ENCODE data around the gene TDG.

Gene TDG

DNA sequence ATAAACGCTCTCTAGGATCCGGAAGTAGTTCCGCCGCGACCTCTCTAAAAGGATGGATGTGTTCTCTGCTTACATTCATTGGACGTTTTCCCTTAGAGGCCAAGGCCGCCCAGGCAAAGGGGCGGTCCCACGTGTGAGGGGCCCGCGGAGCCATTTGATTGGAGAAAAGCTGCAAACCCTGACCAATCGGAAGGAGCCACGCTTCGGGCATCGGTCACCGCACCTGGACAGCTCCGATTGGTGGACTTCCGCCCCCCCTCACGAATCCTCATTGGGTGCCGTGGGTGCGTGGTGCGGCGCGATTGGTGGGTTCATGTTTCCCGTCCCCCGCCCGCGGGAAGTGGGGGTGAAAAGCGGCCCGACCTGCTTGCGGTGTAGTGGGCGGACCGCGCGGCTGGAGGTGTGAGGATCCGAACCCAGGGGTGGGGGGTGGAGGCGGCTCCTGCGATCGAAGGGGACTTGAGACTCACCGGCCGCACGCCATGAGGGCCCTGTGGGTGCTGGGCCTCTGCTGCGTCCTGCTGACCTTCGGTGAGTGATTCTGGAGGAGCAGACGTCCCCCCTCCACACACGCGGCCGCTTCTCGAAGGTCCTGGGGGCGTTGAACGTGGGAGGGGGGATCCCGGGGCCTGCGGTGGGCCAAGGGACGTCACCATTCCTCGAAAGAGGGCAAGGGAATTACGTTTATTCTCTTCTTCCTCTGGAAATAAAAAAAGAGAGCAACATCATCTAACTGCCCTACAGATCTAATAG, 35.5 kb upstream of the TDG start, which contains the start of gene HSP90B1:
Gene HSP90B1 (plus strand): TSS at position 377 of the 753 bp plus-strand sequence. CDS start 106 bp downstream, at position 483.
- peak; percentile 99 for DNase-seq (ENCODE audit: extremely low read depth, low read depth)
- peak within 1 kb of the TSS; percentile 88 for H3K4me3 ChIP-seq (replicated peaks; ENCODE audit: low read depth, low read length)
- TF ChIP-seq, protein P1, sequence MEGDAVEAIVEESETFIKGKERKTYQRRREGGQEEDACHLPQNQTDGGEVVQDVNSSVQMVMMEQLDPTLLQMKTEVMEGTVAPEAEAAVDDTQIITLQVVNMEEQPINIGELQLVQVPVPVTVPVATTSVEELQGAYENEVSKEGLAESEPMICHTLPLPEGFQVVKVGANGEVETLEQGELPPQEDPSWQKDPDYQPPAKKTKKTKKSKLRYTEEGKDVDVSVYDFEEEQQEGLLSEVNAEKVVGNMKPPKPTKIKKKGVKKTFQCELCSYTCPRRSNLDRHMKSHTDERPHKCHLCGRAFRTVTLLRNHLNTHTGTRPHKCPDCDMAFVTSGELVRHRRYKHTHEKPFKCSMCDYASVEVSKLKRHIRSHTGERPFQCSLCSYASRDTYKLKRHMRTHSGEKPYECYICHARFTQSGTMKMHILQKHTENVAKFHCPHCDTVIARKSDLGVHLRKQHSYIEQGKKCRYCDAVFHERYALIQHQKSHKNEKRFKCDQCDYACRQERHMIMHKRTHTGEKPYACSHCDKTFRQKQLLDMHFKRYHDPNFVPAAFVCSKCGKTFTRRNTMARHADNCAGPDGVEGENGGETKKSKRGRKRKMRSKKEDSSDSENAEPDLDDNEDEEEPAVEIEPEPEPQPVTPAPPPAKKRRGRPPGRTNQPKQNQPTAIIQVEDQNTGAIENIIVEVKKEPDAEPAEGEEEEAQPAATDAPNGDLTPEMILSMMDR (IDR thresholded peaks at IDR 0.05; ENCODE audit: low read depth, low read length, missing control alignments) = no peak

DNA sequence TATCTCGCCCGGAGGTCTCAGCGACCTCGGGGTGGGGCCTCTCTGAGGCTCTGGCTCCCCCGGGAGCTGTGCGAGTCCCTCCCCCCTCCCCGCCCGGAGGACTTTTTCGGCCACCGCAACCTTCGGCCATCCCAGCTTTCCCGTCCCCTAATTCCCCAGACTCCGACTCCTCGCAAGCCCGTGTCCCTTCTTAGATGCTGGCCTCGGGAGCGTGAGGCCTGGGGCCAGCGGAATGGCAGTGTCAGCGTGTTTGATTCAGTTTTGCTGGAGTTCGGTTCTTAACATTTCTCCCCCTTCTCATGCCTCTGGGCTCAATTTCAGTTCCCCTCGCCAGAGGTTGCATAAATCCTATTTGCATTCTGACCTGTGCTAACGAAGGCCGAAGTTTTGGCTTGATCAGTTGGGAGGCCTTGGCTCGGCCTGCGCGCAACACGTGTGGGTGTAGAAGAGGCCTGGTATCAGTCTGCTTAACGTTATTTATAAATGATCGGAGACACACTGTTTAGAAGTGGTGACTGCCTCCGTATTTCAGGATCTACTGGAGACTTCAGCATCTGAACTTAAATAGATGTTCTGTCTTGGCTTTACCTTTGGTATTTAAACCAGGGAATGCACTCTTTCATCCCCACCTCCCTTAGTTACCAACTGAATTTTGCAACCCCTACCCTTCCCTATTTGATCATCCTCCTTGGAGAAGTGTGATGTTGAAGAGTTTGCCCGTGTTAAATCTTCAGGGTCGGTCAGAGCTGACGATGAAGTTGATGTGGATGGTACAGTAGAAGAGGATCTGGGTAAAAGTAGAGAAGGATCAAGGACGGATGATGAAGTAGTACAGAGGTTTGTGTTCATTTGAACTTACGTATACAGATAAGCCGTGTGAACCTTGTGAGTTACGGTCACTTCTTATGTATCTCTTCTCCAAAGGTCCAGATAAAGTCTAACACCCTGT, 34.6 kb upstream of the TDG start:
- peak overlapping the region; percentile 88 for H3K4me3 ChIP-seq (replicated peaks; ENCODE audit: low read depth, low read length)
- no peak for DNase-seq (ENCODE audit: extremely low read depth, low read depth)
- TF ChIP-seq, protein P1 (IDR thresholded peaks at IDR 0.05; ENCODE audit: low read depth, low read length, missing control alignments) = no peak

DNA sequence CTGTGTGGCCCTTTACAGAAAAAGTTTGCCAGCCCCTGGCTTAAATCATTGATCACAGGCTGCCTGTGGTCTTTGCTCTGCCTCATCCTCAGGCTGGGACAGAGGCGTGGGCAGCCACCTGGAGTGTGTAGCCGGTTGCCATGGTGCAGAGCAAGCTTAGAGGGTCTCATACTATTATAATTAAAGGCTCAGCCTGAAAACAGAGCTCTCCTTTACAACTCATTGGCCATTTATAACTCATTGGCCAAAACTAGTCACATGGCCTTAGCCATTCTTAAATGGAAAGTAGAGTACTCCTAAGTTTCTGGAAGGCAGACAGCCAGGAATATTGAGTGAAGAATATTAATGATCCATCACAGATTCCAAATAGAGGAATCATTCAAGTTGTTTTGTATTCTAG, 32.4 kb upstream of the TDG start:
- H3K4me3 ChIP-seq (replicated peaks; ENCODE audit: low read depth, low read length) = peak overlapping the region; percentile 88

DNA sequence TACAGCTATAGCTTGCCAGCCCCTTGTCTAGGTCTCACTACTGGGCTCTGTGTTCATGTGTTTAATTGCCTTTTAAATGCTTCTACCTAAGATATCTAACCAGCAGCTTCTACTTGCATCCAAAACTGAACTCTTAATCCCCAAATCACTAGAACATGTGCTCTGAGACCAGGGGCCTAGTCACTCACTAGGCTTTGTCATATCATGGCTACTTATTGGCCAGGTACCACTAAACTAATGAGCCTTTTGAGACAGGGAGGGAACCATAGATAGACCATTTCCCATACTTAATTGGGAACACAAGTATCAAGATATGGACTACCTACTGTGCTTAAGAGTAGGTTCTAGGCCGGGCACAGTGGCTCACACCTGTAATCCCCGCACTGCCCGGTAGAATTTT, 29.0 kb upstream of the TDG start:
- DNase-seq (ENCODE audit: extremely low read depth, low read depth) = no peak
- H3K4me3 ChIP-seq (replicated peaks; ENCODE audit: low read depth, low read length) = no peak overlapping the region
- TF ChIP-seq, protein P1 (IDR thresholded peaks at IDR 0.05; ENCODE audit: low read depth, low read length, missing control alignments) = no peak

More for the DNA sequence above, 32.4 kb upstream of the TDG start:
- DNase-seq (ENCODE audit: extremely low read depth, low read depth) = no peak
- TF ChIP-seq, protein P1 (IDR thresholded peaks at IDR 0.05; ENCODE audit: low read depth, low read length, missing control alignments) = no peak

DNA sequence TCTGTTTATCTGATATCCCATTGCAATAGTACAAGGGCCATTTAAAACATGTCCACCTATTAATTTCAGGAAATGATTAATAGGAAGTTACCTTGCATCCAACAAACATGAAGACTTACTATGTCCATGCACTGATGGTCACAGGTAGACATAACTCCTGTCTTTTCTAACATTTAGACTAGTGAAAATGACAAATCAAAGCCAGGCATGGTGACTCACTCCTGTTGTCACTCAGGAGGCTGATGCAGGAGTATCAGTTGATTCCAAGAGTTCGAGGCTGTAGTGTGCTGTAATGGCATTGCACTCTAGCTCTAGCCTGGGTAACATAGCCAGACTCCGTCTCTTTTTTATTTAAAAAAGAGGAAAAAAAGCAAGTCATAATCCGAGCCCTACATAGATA, 20.7 kb upstream of the TDG start:
- H3K4me3 ChIP-seq (replicated peaks; ENCODE audit: low read depth, low read length) = no peak overlapping the region
- TF ChIP-seq, protein P1 (IDR thresholded peaks at IDR 0.05; ENCODE audit: low read depth, low read length, missing control alignments) = no peak
- no peak for DNase-seq (ENCODE audit: extremely low read depth, low read depth)

DNA sequence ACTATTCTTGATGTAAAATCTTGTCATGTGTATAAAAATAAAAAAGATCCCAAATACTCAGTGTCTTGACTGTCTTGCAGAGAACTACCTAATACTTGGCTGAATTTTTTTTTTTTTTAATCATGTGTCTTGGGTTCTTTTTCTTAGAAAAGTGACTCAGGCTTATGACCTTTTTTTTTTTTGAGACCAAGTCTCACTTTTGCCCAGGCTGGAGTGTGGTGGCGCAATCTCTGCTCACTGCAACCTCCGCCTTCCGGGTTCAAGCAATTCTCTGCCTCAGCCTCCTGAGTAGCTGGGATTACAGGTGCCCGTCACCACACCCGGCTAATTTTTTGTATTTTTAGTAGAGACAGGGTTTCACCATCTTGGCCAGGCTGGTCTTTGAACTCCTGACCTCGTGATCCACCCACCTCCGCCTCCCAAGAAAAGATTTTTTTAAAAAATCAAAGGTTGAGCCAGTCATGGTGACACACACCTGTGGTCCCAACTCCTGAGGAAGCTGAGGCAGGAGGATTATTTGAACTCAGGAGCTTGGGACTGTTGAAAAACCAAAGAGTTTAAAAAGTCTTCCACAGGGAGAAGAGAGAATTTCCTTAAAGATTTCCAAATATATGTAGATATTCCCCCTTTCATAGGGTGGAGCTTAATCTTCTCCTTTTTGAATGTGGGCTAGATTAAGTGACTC, 17.7 kb upstream of the TDG start:
- no peak overlapping the region for H3K4me3 ChIP-seq (replicated peaks; ENCODE audit: low read depth, low read length)
- TF ChIP-seq, protein P1 (IDR thresholded peaks at IDR 0.05; ENCODE audit: low read depth, low read length, missing control alignments) = no peak
- no peak for DNase-seq (ENCODE audit: extremely low read depth, low read depth)

All from HFF-Myc (cell line).